Keratinocyte (primary cell): ENCODE data around the gene PRICKLE3. TPM values are rescaled to one million over a fixed set of nuclear protein-coding genes. Genes with fewer than 3 reads are reported as not detected.

Experiments
- DNase-seq: peaks from one replicate; pipeline ENCODE4 v3.0.0-alpha.2; 2011; ENCODE audit warnings: low read depth, missing footprints, low spot score
- FAIRE-seq: peaks from 2 replicates; lab custom pipeline; 2011; peaks lifted over from hg19 to GRCh38; lab: Jason Lieb, UNC
- H2AFZ ChIP-seq: 2 replicates; pipeline ENCODE4 v1.6.0; 2012; ENCODE audit warnings: low read length, control low read depth, inconsistent platforms; ENCODE audit not compliant: control insufficient read depth
- H3K27ac ChIP-seq: 2 replicates; pipeline ENCODE4 v1.5.1; 2011; ENCODE audit warnings: low read length; ENCODE audit not compliant: control insufficient read depth, insufficient read depth
- H3K27me3 ChIP-seq: 3 replicates; pipeline ENCODE4 v1.6.0; 2011; ENCODE audit warnings: low read length; ENCODE audit not compliant: control insufficient read depth, insufficient read depth; ENCODE audit errors: extremely low read depth
- H3K36me3 ChIP-seq, 2 experiments: 2 replicates in 1 of 2; 3 replicates in 1 of 2; pipeline ENCODE4 v1.5.1; 2011; ENCODE audit warnings: low read length in 2 of 2, mild to moderate bottlenecking in 1 of 2; ENCODE audit not compliant: control insufficient read depth in 2 of 2, insufficient read depth in 2 of 2; ENCODE audit errors: extremely low read depth in 1 of 2
- H3K4me1 ChIP-seq: 3 replicates; pipeline ENCODE4 v1.5.1; 2011; ENCODE audit warnings: low read length; ENCODE audit not compliant: control insufficient read depth, insufficient read depth; ENCODE audit errors: extremely low read depth
- H3K4me2 ChIP-seq: 3 replicates; pipeline ENCODE4 v1.6.0; 2011; ENCODE audit warnings: low read depth, low read length; ENCODE audit not compliant: control insufficient read depth, insufficient read depth; ENCODE audit errors: extremely low read depth
- H3K4me3 ChIP-seq, 3 experiments: fragments of 200-600 bp in 1 of 3; sonication (generic) in 1 of 3; 2 replicates in 2 of 3; 3 replicates in 1 of 3; pipeline ENCODE4 v1.5.1; 2011 to 2016; ENCODE audit warnings: low read length in 3 of 3, mild to moderate bottlenecking in 3 of 3, control low read depth in 2 of 3, inconsistent platforms in 1 of 3, low read depth in 1 of 3, mixed read lengths in 1 of 3, mixed run types in 1 of 3, moderate library complexity in 1 of 3; ENCODE audit not compliant: control insufficient read depth in 2 of 3, insufficient read depth in 2 of 3; ENCODE audit errors: extremely low read depth in 1 of 3
- H3K79me2 ChIP-seq: 2 replicates; pipeline ENCODE4 v1.6.0; 2012; ENCODE audit warnings: low read length; ENCODE audit not compliant: control insufficient read depth, insufficient read depth
- H3K9ac ChIP-seq: 3 replicates; pipeline ENCODE4 v1.6.0; 2011; ENCODE audit warnings: low read length; ENCODE audit not compliant: control insufficient read depth, insufficient read depth; ENCODE audit errors: extremely low read depth
- H3K9me1 ChIP-seq: 3 replicates; pipeline ENCODE4 v1.6.0; 2011; ENCODE audit warnings: low read length; ENCODE audit not compliant: control insufficient read depth, insufficient read depth; ENCODE audit errors: extremely low read depth
- H3K9me3 ChIP-seq: 2 replicates; pipeline ENCODE4 v1.5.1; 2012; ENCODE audit warnings: low read depth, low read length; ENCODE audit not compliant: control insufficient read depth
- H4K20me1 ChIP-seq: 3 replicates; pipeline ENCODE4 v1.6.0; 2011; ENCODE audit warnings: low read length; ENCODE audit not compliant: control insufficient read depth, insufficient read depth; ENCODE audit errors: extremely low read depth
- CTCF ChIP-seq, 3 experiments: IDR thresholded peaks in 1 of 3; conservative IDR thresholded peaks in 1 of 3; optimal IDR thresholded peaks in 1 of 3; 2 replicates in 2 of 3; 3 replicates in 1 of 3; pipeline versions ENCODE3 to v1.5.1; 2011; ENCODE audit warnings: low read length in 3 of 3, mild to moderate bottlenecking in 3 of 3, moderate library complexity in 2 of 3, control low read depth in 1 of 3, inconsistent platforms in 1 of 3; ENCODE audit not compliant: insufficient read depth in 2 of 3; ENCODE audit errors: extremely low read depth in 1 of 3
- EZH2 ChIP-seq: IDR thresholded peaks from one replicate; pipeline ENCODE4 v1.6.1; 2012; ENCODE audit warnings: inconsistent platforms, mild to moderate bottlenecking, low read length, moderate library complexity
- dilution Hi-C: fragments of 300-500 bp; cut with MboI; formaldehyde crosslinking; loops from one replicate; pipeline ENCODE4 v1.7.0; 2020; ENCODE audit warnings: low sequenced_read_pairs; ENCODE audit not compliant: extremely low pct_ligation_motif_present
- polyA plus RNA-seq, 5 experiments: library from polyadenylated mRNA; depleted of rRNA in 3 of 5; stranded (reverse) in 3 of 5; stranded (forward) in 1 of 5; unstranded in 1 of 5; fragments of >200 nt; gene quantifications; 1 replicate in 1 of 5; 2 replicates in 3 of 5; 3 replicates in 1 of 5; pipeline versions ENCODE4 v1.2.1 to v1.2.3, GENCODE V29; 2011 to 2012; ENCODE audit warnings: missing spikeins in 2 of 5, low read depth in 1 of 5, low replicate concordance in 1 of 5

Gene PRICKLE3
- polyA plus RNA-seq, 1 donor (not counting 4 experiments of a cell fraction or from before 2014, with no cell fraction given) = 8.7 TPM

GRCh38 chrX:49226946-49227345 is 40.8 kb upstream of the PRICKLE3 start:
- H3K4me1 ChIP-seq = no peaks in the 10 kb centered on the region
- DNase-seq (no peak), FAIRE-seq (no peak)
- dilution Hi-C loops = no loop called here
- H3K9me3 ChIP-seq = no peaks in the 10 kb centered on the region
- H3K4me2 ChIP-seq = no peak overlapping the region
- H3K9me1 ChIP-seq = no peaks in the 10 kb centered on the region
- no peak overlapping the region for H3K4me3 ChIP-seq
- no peaks in the 10 kb centered on the region for H4K20me1 ChIP-seq
- TF ChIP-seq CTCF (optimal IDR thresholded peaks at IDR 0.05 in 1 of 3, IDR thresholded peaks at IDR 0.05 in 1 of 3, conservative IDR thresholded peaks at IDR 0.05 in 1 of 3; ENCODE audit: extremely low read depth in 1 of 3, insufficient read depth in 2 of 3, low read length in 3 of 3) = no peak
- no peak for TF ChIP-seq EZH2
- H3K79me2 ChIP-seq = no peaks in the 10 kb centered on the region
- H3K27ac ChIP-seq = no peak overlapping the region
- no peaks in the 10 kb centered on the region for H3K36me3 ChIP-seq
- no peaks in the 10 kb centered on the region for H3K27me3 ChIP-seq
- no peak overlapping the region for H2AFZ ChIP-seq
- H3K9ac ChIP-seq = no peak overlapping the region

- no peak overlapping the region for H3K27ac ChIP-seq
- H3K4me2 ChIP-seq = no peak overlapping the region
- H3K4me1 ChIP-seq = no peaks in the 10 kb centered on the region
- H3K9me1 ChIP-seq = no peaks in the 10 kb centered on the region
- no peaks in the 10 kb centered on the region for H4K20me1 ChIP-seq
- TF ChIP-seq CTCF (optimal IDR thresholded peaks at IDR 0.05 in 1 of 3, IDR thresholded peaks at IDR 0.05 in 1 of 3, conservative IDR thresholded peaks at IDR 0.05 in 1 of 3; ENCODE audit: extremely low read depth in 1 of 3, insufficient read depth in 2 of 3, low read length in 3 of 3) (no peak), EZH2 (no peak)
- H3K9me3 ChIP-seq = no peaks in the 10 kb centered on the region
- no peaks in the 10 kb centered on the region for H3K36me3 ChIP-seq
- H2AFZ ChIP-seq = no peak overlapping the region
- dilution Hi-C loops = no loop called here
- DNase-seq = no peak
- H3K79me2 ChIP-seq = no peaks in the 10 kb centered on the region
- no peak for FAIRE-seq
- H3K27me3 ChIP-seq = no peaks in the 10 kb centered on the region
- H3K4me3 ChIP-seq = no peak overlapping the region
- no peak overlapping the region for H3K9ac ChIP-seq
Measured at GRCh38 chrX:49225858-49226257, 39.7 kb upstream of the PRICKLE3 start.
